Central memory CD8-positive, alpha-beta T cell (primary cell): ENCODE results near the gene SLTM.
"Not testable (repeated sequence)": the region's sequence is repeated elsewhere in the genome, so short reads cannot be mapped to it uniquely, and the experiment has no call there.

Experiments
- ATAC-seq: fragments of 150-1000 bp; cut with Tn5 transposase; replicated peaks from 2 replicates; pipeline ENCODE4 v1.10.0; 2022; ENCODE audit warnings: mild to moderate bottlenecking, moderate FRiP score, moderate number of reproducible peaks; ENCODE audit not compliant: poor library complexity, severe bottlenecking; ENCODE audit errors: extremely low read depth
- DNase-seq, 2 donors: peaks; one replicate each; pipeline ENCODE4 v3.0.0; 2021; ENCODE audit warnings: low spot score in 2 of 2
- H3K27ac Mint-ChIP-seq: one replicate; pipeline ENCODE4 v1.8.0; 2022; ENCODE audit warnings: low read depth, mild to moderate bottlenecking, moderate library complexity, mixed read lengths
- H3K27me3 Mint-ChIP-seq: one replicate; pipeline ENCODE4 v1.8.0; 2022; ENCODE audit warnings: mixed read lengths
- H3K36me3 Mint-ChIP-seq: one replicate; pipeline ENCODE4 v1.8.0; 2022; ENCODE audit warnings: mild to moderate bottlenecking, moderate library complexity, mixed read lengths; ENCODE audit not compliant: insufficient read depth
- H3K4me1 Mint-ChIP-seq: one replicate; pipeline ENCODE4 v1.8.0; 2022; ENCODE audit warnings: mixed read lengths
- H3K4me3 Mint-ChIP-seq: one replicate; pipeline ENCODE4 v1.8.0; 2022; ENCODE audit warnings: mild to moderate bottlenecking, moderate library complexity, mixed read lengths
- H3K9me3 Mint-ChIP-seq: one replicate; pipeline ENCODE4 v1.8.0; 2022; ENCODE audit warnings: mixed read lengths

The SLTM gene

DNA sequence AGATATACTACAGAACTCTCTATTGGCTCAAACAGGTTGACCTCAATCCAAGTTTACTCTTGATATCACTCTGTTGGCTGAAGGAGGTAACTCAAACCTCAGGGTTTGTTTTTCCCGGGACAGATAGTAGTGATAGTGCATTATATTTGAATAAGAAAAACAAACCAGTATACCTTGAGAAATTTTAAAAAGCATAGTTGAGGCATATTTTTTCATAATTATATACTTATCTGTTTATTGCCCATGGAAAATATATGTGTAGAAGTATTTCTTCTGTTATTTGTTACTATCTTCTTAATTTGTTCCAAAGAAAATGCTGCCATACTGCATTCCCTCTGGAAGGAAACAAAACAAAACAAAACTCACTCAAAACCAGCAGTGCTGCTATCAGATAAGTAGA, 76.9 kb downstream of the SLTM start:
- DNase-seq, H3K9me3 Mint-ChIP-seq, ATAC-seq: not testable (repeated sequence)

DNA sequence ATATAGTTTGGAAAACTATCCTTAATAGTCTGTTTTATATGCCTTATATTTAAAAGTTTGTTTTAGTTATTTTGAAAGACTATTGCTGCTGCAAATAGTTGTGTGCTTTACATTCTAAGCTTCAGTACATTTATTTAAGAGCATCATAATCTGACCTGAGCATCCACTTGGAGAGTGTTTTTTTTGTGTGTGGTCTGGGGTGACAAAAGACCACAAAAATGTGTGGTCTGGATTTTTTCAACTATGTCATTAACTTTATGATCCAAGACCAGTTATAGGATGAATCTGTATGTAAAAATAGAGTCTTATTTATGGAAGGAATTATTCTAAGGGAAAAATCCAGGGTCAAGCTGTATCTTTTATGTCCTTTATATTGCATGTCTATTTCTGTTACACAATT, 77.4 kb downstream of the SLTM start:
- Mint-ChIP-seq H3K9me3 (no peaks in the 10 kb centered on the region), H3K27ac (no peak overlapping the region)

More for the DNA sequence above, 76.9 kb downstream of the SLTM start:
- H3K36me3 Mint-ChIP-seq: peaks cover 20% of the 10 kb centered on the region
- not testable (repeated sequence) for H3K27me3 Mint-ChIP-seq, H3K4me1 Mint-ChIP-seq, H3K27ac Mint-ChIP-seq, H3K4me3 Mint-ChIP-seq

DNA sequence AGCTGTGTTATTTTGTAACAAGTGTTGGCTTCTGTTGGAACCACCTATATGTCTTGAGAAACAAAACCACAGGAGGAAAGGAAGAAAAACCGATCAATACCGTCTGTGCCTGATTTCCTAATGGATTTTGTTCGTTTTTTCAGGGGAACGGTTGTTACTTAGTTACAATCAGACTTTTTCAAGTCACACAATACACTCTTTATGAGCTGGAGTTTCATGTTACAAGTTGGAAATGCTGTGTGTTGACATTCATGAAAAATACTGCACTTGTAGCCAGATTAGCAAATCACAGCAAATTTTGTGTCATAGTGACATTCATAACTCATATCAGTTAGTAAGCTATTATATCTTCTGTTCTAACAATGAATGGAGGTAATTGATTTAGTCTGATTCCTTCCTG, 78.9 kb downstream of the SLTM start:
- ATAC-seq (no peak), DNase-seq (no peak)
- Mint-ChIP-seq H3K4me3 (no peak overlapping the region), H3K27ac (no peak overlapping the region), H3K36me3 (peaks cover 21% of the 10 kb centered on the region), H3K4me1 (no peaks in the 10 kb centered on the region), H3K27me3 (no peaks in the 10 kb centered on the region), H3K9me3 (no peaks in the 10 kb centered on the region)

More for the DNA sequence above, 77.4 kb downstream of the SLTM start:
- H3K4me3 Mint-ChIP-seq: no peak overlapping the region
- no peaks in the 10 kb centered on the region for H3K27me3 Mint-ChIP-seq
- H3K36me3 Mint-ChIP-seq: peaks cover 21% of the 10 kb centered on the region
- DNase-seq: no peak
- no peaks in the 10 kb centered on the region for H3K4me1 Mint-ChIP-seq
- ATAC-seq: no peak

DNA sequence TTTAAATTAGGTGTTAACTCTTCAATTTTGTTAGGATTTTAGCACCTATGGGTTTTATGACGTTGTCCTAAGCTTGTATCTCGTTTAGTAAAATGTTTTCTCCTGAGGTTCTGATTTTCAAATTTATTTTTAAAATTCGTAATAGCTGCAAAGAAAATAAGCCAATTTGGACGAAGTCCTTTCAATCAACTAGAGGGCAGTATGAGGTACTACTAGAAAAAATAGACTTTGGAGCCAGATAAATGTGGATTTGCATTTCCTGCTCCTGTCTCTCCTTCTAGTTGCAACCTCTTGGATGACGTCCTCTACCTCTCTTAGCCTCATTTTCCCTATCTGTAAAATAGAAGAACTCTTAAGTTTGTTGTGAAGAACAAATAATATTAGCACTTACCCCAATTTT, 81.1 kb downstream of the SLTM start:
- no peaks in the 10 kb centered on the region for H3K4me1 Mint-ChIP-seq
- H3K36me3 Mint-ChIP-seq: peaks cover 33% of the 10 kb centered on the region
- no peak overlapping the region for H3K27ac Mint-ChIP-seq
- DNase-seq: no peak
- H3K4me3 Mint-ChIP-seq: no peak overlapping the region
- H3K9me3 Mint-ChIP-seq: no peaks in the 10 kb centered on the region
- no peak for ATAC-seq
- H3K27me3 Mint-ChIP-seq: no peaks in the 10 kb centered on the region

DNA sequence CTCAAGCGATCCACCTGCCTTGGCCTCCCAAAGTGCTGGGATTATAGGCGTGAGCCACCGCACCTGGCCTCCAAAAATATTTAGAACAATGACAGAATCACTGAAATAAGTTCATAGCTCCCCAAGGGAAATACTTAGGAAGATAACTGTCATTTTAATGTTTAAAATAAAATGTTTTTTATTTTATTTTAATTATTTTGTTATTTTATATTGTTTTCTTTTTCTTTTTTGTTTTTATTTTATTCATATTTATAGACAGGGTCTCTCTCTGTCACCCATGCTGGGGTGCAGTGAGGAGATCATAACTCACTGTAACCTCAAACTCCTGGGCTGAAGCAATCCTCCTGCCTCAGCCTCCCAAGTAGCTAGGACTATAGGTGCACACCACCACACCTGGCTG, 82.3 kb downstream of the SLTM start:
- H3K9me3 Mint-ChIP-seq, H3K4me1 Mint-ChIP-seq, ATAC-seq, DNase-seq, H3K27ac Mint-ChIP-seq, H3K27me3 Mint-ChIP-seq, H3K4me3 Mint-ChIP-seq: not testable (repeated sequence)
- peaks cover 38% of the 10 kb centered on the region for H3K36me3 Mint-ChIP-seq

DNA sequence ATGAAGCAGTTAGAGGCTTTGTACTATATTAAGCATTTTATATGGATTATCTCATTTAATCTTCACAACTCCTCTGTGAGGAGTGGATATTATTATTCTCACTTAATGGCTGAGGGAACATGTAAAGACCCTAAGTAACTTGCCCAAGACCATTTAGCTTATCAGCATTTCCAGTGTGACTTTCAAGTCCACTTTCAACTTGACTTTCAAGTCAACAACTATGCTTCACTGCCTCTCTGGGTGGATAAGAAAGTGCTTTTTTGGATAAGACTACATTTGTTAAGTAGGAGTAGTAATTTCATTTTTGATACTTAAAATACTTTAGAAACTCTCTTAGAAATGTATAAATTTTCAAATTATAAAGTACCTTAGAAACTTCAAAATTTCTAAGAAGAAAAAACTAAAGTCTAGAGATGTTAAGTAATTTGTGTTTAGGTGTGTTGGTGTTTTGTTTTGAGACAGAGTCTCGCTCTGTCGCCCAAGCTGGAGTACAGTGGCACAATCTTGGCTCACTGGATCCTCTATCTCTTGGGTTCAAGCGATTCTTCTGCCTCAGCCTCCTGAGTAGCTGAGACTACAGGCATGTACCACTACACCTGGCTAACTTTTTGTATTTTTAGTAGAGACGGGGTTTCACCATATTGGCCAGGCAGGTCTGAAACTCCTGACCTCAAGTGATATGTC, 90.6 kb downstream of the SLTM start:
- Mint-ChIP-seq H3K4me1 (no peaks in the 10 kb centered on the region), H3K4me3 (no peak overlapping the region), H3K9me3 (no peaks in the 10 kb centered on the region), H3K27ac (no peak overlapping the region), H3K36me3 (peaks cover 21% of the 10 kb centered on the region), H3K27me3 (no peaks in the 10 kb centered on the region)
- DNase-seq: no peak
- ATAC-seq: no peak

DNA sequence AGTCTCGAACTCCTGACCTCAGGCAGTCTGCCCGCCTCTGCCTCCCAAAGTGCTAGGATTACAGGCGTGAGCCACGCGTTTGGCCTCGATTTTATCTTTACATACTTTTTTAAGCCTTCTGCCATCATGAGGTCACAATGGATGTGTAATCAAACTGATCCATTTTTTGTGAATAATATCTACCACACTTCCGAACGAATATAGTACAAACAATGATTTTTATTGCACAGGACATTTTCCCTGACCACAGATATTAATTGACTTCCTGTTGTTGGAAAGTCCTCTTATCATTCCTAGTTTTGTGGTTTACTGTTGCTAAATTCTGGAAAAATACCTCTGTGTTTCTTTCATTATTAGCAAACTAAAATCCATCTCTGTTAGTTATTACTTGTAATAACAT, 93.4 kb downstream of the SLTM start:
- ATAC-seq (no peak), DNase-seq (no peak)
- H3K27ac Mint-ChIP-seq: no peak overlapping the region
- no peaks in the 10 kb centered on the region for H3K27me3 Mint-ChIP-seq
- H3K4me3 Mint-ChIP-seq: no peak overlapping the region
- no peaks in the 10 kb centered on the region for H3K4me1 Mint-ChIP-seq
- H3K9me3 Mint-ChIP-seq: no peaks in the 10 kb centered on the region
- peaks cover 9% of the 10 kb centered on the region for H3K36me3 Mint-ChIP-seq

DNA sequence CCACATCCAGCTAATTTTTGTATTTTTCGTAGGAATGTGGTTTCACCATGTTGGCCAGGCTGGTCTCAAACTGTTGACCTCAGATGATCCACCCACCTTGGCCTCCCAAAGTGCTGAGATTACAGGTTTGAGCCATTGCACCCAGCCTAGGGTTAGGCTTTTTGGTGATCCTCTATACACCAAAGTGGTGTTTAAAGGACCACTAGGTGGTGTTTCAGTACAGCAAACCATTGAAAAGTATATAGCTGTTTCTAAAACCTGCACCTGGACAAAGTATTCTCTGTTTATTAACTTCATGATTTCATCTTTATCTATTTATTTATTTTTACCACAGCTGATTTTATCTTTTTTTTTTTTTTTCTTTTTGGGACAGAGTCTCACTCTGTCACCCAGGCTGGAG, 94.0 kb downstream of the SLTM start:
- no peak for DNase-seq
- no peak for ATAC-seq

DNA sequence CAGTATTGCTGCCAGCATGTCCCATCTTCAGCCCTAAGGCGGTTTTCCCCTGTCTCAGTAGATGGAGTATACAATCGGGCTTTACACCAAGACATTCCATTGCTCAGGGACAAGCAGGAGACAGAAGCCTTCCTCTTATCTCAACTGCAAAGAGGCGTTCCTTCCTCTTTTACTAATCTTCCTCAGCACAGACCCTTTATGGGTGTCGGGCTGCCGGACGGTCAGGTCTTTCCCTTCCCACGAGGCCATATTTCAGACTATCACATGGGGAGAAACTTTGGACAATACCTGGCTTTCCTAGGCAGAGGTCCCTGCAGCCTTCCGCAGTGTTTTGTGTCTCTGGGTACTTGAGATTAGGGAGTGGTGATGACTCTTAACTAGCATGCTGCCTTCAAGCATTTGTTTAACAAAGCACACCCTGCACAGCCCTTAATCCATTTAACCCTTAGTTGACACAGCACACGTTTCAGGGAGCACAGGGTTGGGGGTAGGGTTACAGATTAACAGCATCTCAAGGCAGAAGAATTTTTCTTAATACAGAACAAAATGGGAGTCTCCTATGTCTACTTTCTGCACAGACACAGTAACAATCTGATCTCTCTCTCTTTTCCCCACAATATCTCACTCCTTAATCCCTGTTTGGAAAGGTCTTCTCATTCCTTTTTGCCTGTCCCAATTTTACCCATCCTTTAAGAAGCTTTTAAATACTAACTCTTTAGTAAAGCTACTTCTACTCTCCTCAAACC, 99.6 kb downstream of the SLTM start:
- not testable (repeated sequence) for H3K4me3 Mint-ChIP-seq

More for the DNA sequence above, 94.0 kb downstream of the SLTM start:
- H3K36me3 Mint-ChIP-seq: peaks cover 9% of the 10 kb centered on the region
- H3K27me3 Mint-ChIP-seq: no peaks in the 10 kb centered on the region
- no peaks in the 10 kb centered on the region for H3K9me3 Mint-ChIP-seq
- H3K27ac Mint-ChIP-seq: no peak overlapping the region
- H3K4me1 Mint-ChIP-seq: no peaks in the 10 kb centered on the region
- H3K4me3 Mint-ChIP-seq: no peak overlapping the region

DNA sequence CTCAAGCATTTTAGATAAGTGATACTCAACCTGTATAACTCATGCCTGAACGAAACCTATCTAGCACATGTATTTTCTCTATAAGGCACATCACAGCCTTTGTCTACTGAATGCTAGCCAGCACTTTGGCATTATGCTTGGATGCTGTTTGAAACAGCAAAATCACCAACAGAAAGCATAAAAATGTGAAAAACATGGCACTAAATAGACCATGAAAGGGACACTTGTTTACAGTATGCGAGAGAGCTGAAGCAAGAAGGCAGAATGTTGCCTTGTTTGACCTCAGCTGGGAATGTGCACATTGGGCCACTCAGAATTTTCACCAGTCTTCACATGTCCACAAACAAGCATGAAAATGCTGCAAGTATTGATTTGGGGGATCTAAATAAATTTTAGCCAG, 102.9 kb downstream of the SLTM start:
- H3K9me3 Mint-ChIP-seq: no peaks in the 10 kb centered on the region
- no peaks in the 10 kb centered on the region for H3K27me3 Mint-ChIP-seq
- H3K4me1 Mint-ChIP-seq: peaks cover 6% of the 10 kb centered on the region
- DNase-seq (no peak), ATAC-seq (no peak)
- no peak overlapping the region for H3K4me3 Mint-ChIP-seq
- H3K36me3 Mint-ChIP-seq: peaks cover 12% of the 10 kb centered on the region
- no peak overlapping the region for H3K27ac Mint-ChIP-seq

More for the DNA sequence above, 99.6 kb downstream of the SLTM start:
- peaks cover 13% of the 10 kb centered on the region for H3K36me3 Mint-ChIP-seq
- H3K9me3 Mint-ChIP-seq, H3K27ac Mint-ChIP-seq, DNase-seq, H3K27me3 Mint-ChIP-seq, ATAC-seq, H3K4me1 Mint-ChIP-seq: not testable (repeated sequence)
